NCI-H2196 (cell line): ENCODE results near the gene EOLA1.
"Not testable (repeated sequence)": the region's sequence is repeated elsewhere in the genome, so short reads cannot be mapped to it uniquely, and the experiment has no call there.

Experiments
- DNase-seq: peaks from one replicate; lab custom pipeline; 2025; ENCODE audit not compliant: unreplicated experiment; lab: John Stamatoyannopoulos, UW

EOLA1 gene

GRCh38 chrX:149595214-149595613 lies 54.4 kb downstream of the EOLA1 start, which contains the start of gene HSFX2:
Gene HSFX2, minus strand, starts transcription at chrX:149595314. Its CDS starts 614 bp downstream, at chrX:149594700.
- not testable (repeated sequence) for DNase-seq

GRCh38 chrX:149595943-149596342 lies 55.1 kb downstream of the EOLA1 start:
- not testable (repeated sequence) for DNase-seq
